GM18858 (cell line): ENCODE results near the gene NIPBL.
"Not testable (repeated sequence)": the region's sequence is repeated elsewhere in the genome, so short reads cannot be mapped to it uniquely, and the experiment has no call there.

ENCODE experiments used
- ATAC-seq: cut with Tn5 transposase; IDR thresholded peaks from one replicate; pipeline ENCODE4 v1.9.1; 2021; ENCODE audit not compliant: unreplicated experiment

NIPBL gene

GRCh38 chr5:36876299-36876964 is at the start of gene NIPBL:
NIPBL (plus strand) TSS chr5:36876769; CDS start chr5:36953697, 76,928 bp downstream.
- peak; percentile 51 for ATAC-seq

- no peak for ATAC-seq
Observed at GRCh38 chr5:36832274-36832673, 44.3 kb upstream of the NIPBL start.

- ATAC-seq = no peak
Observed at GRCh38 chr5:36836831-36837230, 39.7 kb upstream of the NIPBL start.

- ATAC-seq = no peak
Observed at GRCh38 chr5:36839489-36840476, 36.8 kb upstream of the NIPBL start.

- ATAC-seq = no peak
Observed at GRCh38 chr5:36841677-36842076, 34.9 kb upstream of the NIPBL start.

- ATAC-seq = no peak
Observed at GRCh38 chr5:36842087-36842486, 34.5 kb upstream of the NIPBL start.

- no peak for ATAC-seq
Observed at GRCh38 chr5:36844305-36844704, 32.3 kb upstream of the NIPBL start.

GRCh38 chr5:36848545-36848944 is 28.0 kb upstream of the NIPBL start:
- ATAC-seq = not testable (repeated sequence)

- not testable (repeated sequence) for ATAC-seq
Observed at GRCh38 chr5:36852903-36853302, 23.7 kb upstream of the NIPBL start.

GRCh38 chr5:36854402-36855140 is 22.0 kb upstream of the NIPBL start:
- ATAC-seq = no peak

GRCh38 chr5:36855141-36855495 is 21.5 kb upstream of the NIPBL start:
- no peak for ATAC-seq

GRCh38 chr5:36861871-36862270 is 14.7 kb upstream of the NIPBL start:
- no peak for ATAC-seq

- peak; percentile 81 for ATAC-seq
Observed at GRCh38 chr5:36870399-36871040, 6.0 kb upstream of the NIPBL start.

- ATAC-seq = no peak
Observed at GRCh38 chr5:36874465-36874864, 2.1 kb upstream of the NIPBL start.

- no peak for ATAC-seq
Observed at GRCh38 chr5:36875051-36875789, 1.3 kb upstream of the NIPBL start.

- ATAC-seq = peak; percentile 40
Observed at GRCh38 chr5:36875790-36876298, 725 bp upstream of the NIPBL start.

- ATAC-seq = no peak
Observed at GRCh38 chr5:36876965-36877666, 547 bp downstream of the NIPBL start.

GRCh38 chr5:36877667-36878391 is 1.3 kb downstream of the NIPBL start:
- ATAC-seq = no peak
